ENCODE data around the gene SLC47A1. TPM values are rescaled to one million over a fixed set of nuclear protein-coding genes. Genes with fewer than 3 reads are reported as not detected.

Gene SLC47A1
- total and polyA plus RNA-seq, 2 donors (not counting 1 experiment from before 2014, with no cell fraction given), result not detected

DNA sequence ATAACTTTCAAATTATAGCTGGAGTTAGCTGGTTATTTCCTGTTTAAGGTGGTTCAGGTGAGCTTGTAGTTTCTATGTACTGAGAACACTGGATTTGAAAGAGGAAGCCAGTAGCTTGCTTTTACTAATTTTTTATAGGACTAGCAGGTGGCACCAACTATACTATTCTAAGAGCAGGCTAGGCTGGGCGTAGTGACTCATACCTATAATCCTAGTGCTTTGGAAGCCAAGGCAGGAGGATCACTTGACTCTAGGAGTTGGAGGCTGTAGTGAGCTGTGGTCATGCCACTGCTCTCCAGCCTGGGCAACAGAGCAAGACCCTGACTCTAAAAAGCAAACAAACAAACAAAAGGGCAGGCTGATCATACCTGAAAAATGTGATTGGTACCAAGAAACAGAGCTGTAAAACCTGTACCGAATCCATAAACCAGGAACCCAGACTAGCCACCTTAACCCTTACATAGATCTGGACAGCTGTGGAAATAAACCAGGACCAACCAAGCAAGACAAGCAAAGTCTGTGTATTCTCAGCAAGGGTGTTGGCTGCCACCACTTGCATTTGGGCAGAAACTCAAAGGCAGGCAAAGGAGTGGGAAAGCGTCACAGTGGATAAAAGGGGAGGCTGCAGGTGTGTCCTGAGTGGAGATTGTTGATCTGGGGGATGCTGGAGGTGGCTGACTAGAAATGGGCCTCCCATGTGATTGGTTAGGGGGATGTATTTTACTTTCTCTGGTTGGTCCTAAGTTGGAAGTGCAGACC is 36.3 kb downstream of the SLC47A1 start:
- Histone ChIP-seq H3K9me3 (ENCODE audit: control extremely low read depth in 1 of 3, control insufficient read depth in 2 of 3, insufficient read depth in 1 of 3, low read length in 2 of 3) (no peaks in the 10 kb centered on the region), H2AFZ (ENCODE audit: insufficient read depth, low read depth, low read length, poor library complexity, severe bottlenecking) (peak overlapping the region; percentile 44), H3K27ac (ENCODE audit: low read length in 2 of 2) (peak overlapping the region; percentile 68 to 96), H4K20me1 (ENCODE audit: control insufficient read depth, insufficient read depth, low read length, poor library complexity, severe bottlenecking) (no peaks in the 10 kb centered on the region), H3K4me1 (ENCODE audit: control insufficient read depth in 2 of 2, insufficient read depth in 2 of 2, low read length in 2 of 2) (peaks cover 22 to 23% of the 10 kb centered on the region in 2 donors), H3K9ac (ENCODE audit: low read length) (peak overlapping the region; percentile 23), H3K36me3 (replicated peaks in 1 of 2; ENCODE audit: control extremely low read depth in 1 of 2, control insufficient read depth in 1 of 2, extremely low read depth in 1 of 2, insufficient read depth in 2 of 2, low read length in 1 of 2) (no peaks in the 10 kb centered on the region), H3K4me3 (ENCODE audit: control extremely low read depth in 1 of 5, extremely low read depth in 1 of 5, insufficient read depth in 1 of 5, low read depth in 2 of 5, low read length in 4 of 5) (peak overlapping the region in 2 of 5 experiments; percentile 10 to 45), H3K27me3 (replicated peaks in 1 of 4; ENCODE audit: control extremely low read depth in 1 of 4, control insufficient read depth in 3 of 4, insufficient read depth in 4 of 4, low read length in 3 of 4) (no peaks in the 10 kb centered on the region), H3K4me2 (replicated peaks; ENCODE audit: low read depth, low read length, poor library complexity, severe bottlenecking) (peak overlapping the region; percentile 71), H3K79me2 (ENCODE audit: control insufficient read depth, insufficient read depth, low read length) (no peaks in the 10 kb centered on the region)
- Mint-ChIP-seq H3K27me3 (peaks cover 3% of the 10 kb centered on the region), H3K27ac (peak overlapping the region; percentile 87), H3K4me3 (peak overlapping the region; percentile 38), H3K4me1 (peaks cover 20% of the 10 kb centered on the region), H3K9me3 (ENCODE audit: insufficient read depth) (no peaks in the 10 kb centered on the region)
- WGBS (ENCODE audit: insufficient coverage), result 61% methylated on average over 2 of the region's 3 CpGs
- intact Hi-C loops (cut with micrococcal nuclease), result loop anchor here (2.0 kb wide), 1 partner anchor 207 kb away; the partner anchor contains the start of gene B9D1
- TF ChIP-seq CTCF (IDR thresholded peaks at IDR 0.05) (no peak), EZH2 (IDR thresholded peaks at IDR 0.05; ENCODE audit: borderline replicate concordance, insufficient read depth, low read depth, low read length, poor library complexity, severe bottlenecking) (no peak)
- peak; percentile 84 for ATAC-seq (ENCODE audit: low read depth)
- ChIA-PET POLR2A (no interaction called here), CTCF (interaction anchor here (0.6 to 1.2 kb wide), 4 partner anchors 32 to 446 kb away, joined by 3 to 4 read pairs (median 3); no protein-coding TSS in a partner anchor)
- peak; percentile 70 for DNase-seq

DNA sequence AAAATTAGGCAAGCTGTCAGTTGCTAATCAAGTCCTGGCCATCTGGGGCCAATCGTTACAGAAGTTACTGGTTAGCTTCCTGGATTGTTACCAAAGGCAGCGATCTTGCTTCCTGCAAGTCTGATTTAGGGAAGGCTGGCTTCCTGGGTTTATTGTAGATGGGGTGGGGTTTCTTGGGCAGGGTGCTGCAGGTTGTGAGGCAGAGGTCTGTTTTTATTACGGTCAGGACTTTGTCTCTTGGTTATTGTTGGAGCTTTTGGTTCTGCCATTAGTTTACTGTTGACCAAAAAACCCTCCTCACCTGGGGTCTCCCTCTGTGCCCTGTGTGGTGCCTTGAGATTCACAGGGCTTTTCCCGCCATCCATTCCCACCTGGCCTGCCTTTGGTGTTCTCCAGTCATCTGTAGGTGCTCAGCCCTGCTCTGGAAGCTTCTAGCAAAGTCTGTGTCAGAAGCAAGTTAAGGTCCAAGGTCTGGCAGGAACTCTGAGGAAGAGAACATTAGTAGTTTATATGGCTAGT is 36.9 kb downstream of the SLC47A1 start:
- WGBS (ENCODE audit: insufficient coverage), result 33% methylated on average over 3 of the region's 4 CpGs
- ATAC-seq (ENCODE audit: low read depth) (no peak), DNase-seq (no peak)
- H3K4me1 ChIP-seq (ENCODE audit: control insufficient read depth in 2 of 2, insufficient read depth in 2 of 2, low read length in 2 of 2), result peaks cover 22 to 23% of the 10 kb centered on the region in 2 donors
- ChIA-PET CTCF (interaction anchor here (1.1 to 1.2 kb wide), 2 partner anchors 33 to 196 kb away, joined by 3 read pairs; no protein-coding TSS in a partner anchor), POLR2A (no interaction called here)
- no peak overlapping the region for H3K4me3 ChIP-seq (ENCODE audit: control extremely low read depth in 1 of 5, extremely low read depth in 1 of 5, insufficient read depth in 1 of 5, low read depth in 2 of 5, low read length in 4 of 5)
- intact Hi-C loops (cut with micrococcal nuclease), result no loop called here
- H3K27ac Mint-ChIP-seq, result peak overlapping the region; percentile 87
- no peaks in the 10 kb centered on the region for H3K79me2 ChIP-seq (ENCODE audit: control insufficient read depth, insufficient read depth, low read length)
- H4K20me1 ChIP-seq (ENCODE audit: control insufficient read depth, insufficient read depth, low read length, poor library complexity, severe bottlenecking), result no peaks in the 10 kb centered on the region
- peaks cover 20% of the 10 kb centered on the region for H3K4me1 Mint-ChIP-seq
- peak overlapping the region; percentile 71 for H3K4me2 ChIP-seq (replicated peaks; ENCODE audit: low read depth, low read length, poor library complexity, severe bottlenecking)
- H2AFZ ChIP-seq (ENCODE audit: insufficient read depth, low read depth, low read length, poor library complexity, severe bottlenecking), result peak overlapping the region; percentile 44
- no peaks in the 10 kb centered on the region for H3K9me3 Mint-ChIP-seq (ENCODE audit: insufficient read depth)
- no peaks in the 10 kb centered on the region for H3K27me3 ChIP-seq (replicated peaks in 1 of 4; ENCODE audit: control extremely low read depth in 1 of 4, control insufficient read depth in 3 of 4, insufficient read depth in 4 of 4, low read length in 3 of 4)
- no peaks in the 10 kb centered on the region for H3K9me3 ChIP-seq (ENCODE audit: control extremely low read depth in 1 of 3, control insufficient read depth in 2 of 3, insufficient read depth in 1 of 3, low read length in 2 of 3)
- TF ChIP-seq CTCF (IDR thresholded peaks at IDR 0.05) (no peak), EZH2 (IDR thresholded peaks at IDR 0.05; ENCODE audit: borderline replicate concordance, insufficient read depth, low read depth, low read length, poor library complexity, severe bottlenecking) (no peak)
- no peak overlapping the region for H3K9ac ChIP-seq (ENCODE audit: low read length)
- H3K4me3 Mint-ChIP-seq, result peak overlapping the region; percentile 38
- no peaks in the 10 kb centered on the region for H3K27me3 Mint-ChIP-seq
- H3K36me3 ChIP-seq (replicated peaks in 1 of 2; ENCODE audit: control extremely low read depth in 1 of 2, control insufficient read depth in 1 of 2, extremely low read depth in 1 of 2, insufficient read depth in 2 of 2, low read length in 1 of 2), result no peaks in the 10 kb centered on the region
- peak overlapping the region in 1 of 2 donors; percentile 96 for H3K27ac ChIP-seq (ENCODE audit: low read length in 2 of 2)
